Vagina (tissue), 2 donors: Measurements from ENCODE around the gene C11orf58.

Source experiments
- CTCF ChIP-seq, 3 experiments: fragments of 450-650 bp in 2 of 3; fragments of 200-600 bp in 1 of 3; sonication (generic) in 1 of 3; IDR thresholded peaks; one replicate each; pipeline ENCODE4 v1.5.1; 2017 to 2019; ENCODE audit warnings: antibody characterized with exemption in 3 of 3, mild to moderate bottlenecking in 2 of 3, moderate library complexity in 2 of 3
- POLR2A ChIP-seq, 2 donors: fragments of 450-650 bp; IDR thresholded peaks; one replicate each; pipeline ENCODE4 v1.6.1; 2017; ENCODE audit warnings: antibody characterized with exemption in 2 of 2, mild to moderate bottlenecking in 2 of 2, moderate library complexity in 2 of 2

DNA sequence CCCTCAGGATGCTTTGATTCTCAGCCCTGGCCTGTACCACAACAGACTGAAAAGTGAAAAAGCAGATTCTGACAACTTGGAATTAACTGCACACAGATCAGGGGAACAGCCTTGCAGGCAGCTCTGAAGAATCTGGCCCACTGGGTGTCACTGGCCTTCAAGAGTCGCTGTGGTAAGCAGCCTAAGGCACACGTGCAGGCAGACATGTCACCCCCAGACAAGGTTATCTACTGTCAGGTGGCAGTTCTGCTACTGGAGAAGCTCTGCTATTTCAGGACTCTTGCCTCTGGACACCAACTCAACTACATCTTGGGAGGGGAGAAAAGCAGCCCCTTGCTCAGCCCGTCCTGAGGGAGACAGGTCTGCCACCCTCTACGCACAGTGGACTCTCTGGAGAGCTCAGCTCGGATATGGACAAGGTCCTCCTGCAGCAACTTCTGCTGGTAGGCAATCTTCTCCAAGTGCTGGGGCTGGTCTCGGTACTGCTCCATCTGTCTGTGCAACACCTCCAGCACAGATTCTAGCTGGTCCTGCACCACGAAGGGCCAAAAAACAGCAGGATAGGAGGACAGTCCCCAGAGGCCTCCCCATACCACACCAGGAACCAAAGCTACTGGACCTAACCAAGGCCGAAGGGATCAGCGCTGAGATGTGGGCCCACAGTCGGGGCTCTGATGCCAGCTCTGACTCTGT, 63.0 kb downstream of the C11orf58 start:
- no peak for TF ChIP-seq POLR2A (IDR thresholded peaks at IDR 0.05)
- TF ChIP-seq CTCF (IDR thresholded peaks at IDR 0.05): no peak
